Urinary bladder (tissue), 4 donors: ENCODE data around the gene GABRB1. TPM values are rescaled to one million over a fixed set of nuclear protein-coding genes. Genes with fewer than 3 reads are reported as not detected.
"Not testable (repeated sequence)": the region's sequence is repeated elsewhere in the genome, so short reads cannot be mapped to it uniquely, and the experiment has no call there.

Source experiments
- DNase-seq: peaks from one replicate; pipeline ENCODE4 v3.0.0-alpha.2; 2015; ENCODE audit errors: extremely low spot score
- H3K27ac ChIP-seq: one replicate; pipeline ENCODE4 v1.5.1; 2013; ENCODE audit warnings: low read depth, mild to moderate bottlenecking, moderate library complexity
- H3K36me3 ChIP-seq: one replicate; pipeline ENCODE4 v1.6.1; 2013; ENCODE audit warnings: mild to moderate bottlenecking, moderate library complexity; ENCODE audit not compliant: insufficient read depth
- H3K4me1 ChIP-seq: one replicate; pipeline ENCODE4 v1.6.1; 2013; ENCODE audit warnings: mild to moderate bottlenecking, moderate library complexity; ENCODE audit not compliant: insufficient read depth
- H3K4me3 ChIP-seq: one replicate; pipeline ENCODE4 v1.5.1; 2013; ENCODE audit warnings: low read depth, low read length
- WGBS: extraction: QIAGEN DNeasy Blood & Tissue Kit; methylation state at CpG from one replicate; pipeline ENCODE4 v1.1.7; 2013; 5-methylcytosine and 5-hydroxymethylcytosine counted together
- polyA plus RNA-seq: library from polyadenylated mRNA; stranded (reverse); fragments of 200-250 nt; gene quantifications from one replicate; pipeline ENCODE4 v1.2.3, GENCODE V29; 2013
- total RNA-seq: library from RNA; depleted of rRNA; stranded (reverse); fragments of >200 nt; gene quantifications from one replicate; pipeline ENCODE4 v1.2.3, GENCODE V29; 2014
- donor health status: healthy with polysubstance abuse.
- donor health status: healthy.

GABRB1 gene
- total and polyA plus RNA-seq, 2 donors, result 0.79 TPM; not detected in 1

GRCh38 chr4:47274901-47275300 lies 243.5 kb downstream of the GABRB1 start:
- DNase-seq, result no peak
- 48% methylated on average over 2 of the region's 2 CpGs for WGBS

GRCh38 chr4:47275595-47275994 lies 244.2 kb downstream of the GABRB1 start:
- no peak for DNase-seq
- WGBS, result 59% methylated on average over 2 of the region's 2 CpGs
- H3K4me1 ChIP-seq, result no peaks in the 10 kb centered on the region
- H3K36me3 ChIP-seq, result no peaks in the 10 kb centered on the region
- H3K27ac ChIP-seq, result no peak overlapping the region
- H3K4me3 ChIP-seq, result no peak overlapping the region

More at GRCh38 chr4:47274901-47275300, 243.5 kb downstream of the GABRB1 start:
- no peaks in the 10 kb centered on the region for H3K4me1 ChIP-seq
- no peak overlapping the region for H3K4me3 ChIP-seq
- no peaks in the 10 kb centered on the region for H3K36me3 ChIP-seq
- H3K27ac ChIP-seq, result no peak overlapping the region

DNA sequence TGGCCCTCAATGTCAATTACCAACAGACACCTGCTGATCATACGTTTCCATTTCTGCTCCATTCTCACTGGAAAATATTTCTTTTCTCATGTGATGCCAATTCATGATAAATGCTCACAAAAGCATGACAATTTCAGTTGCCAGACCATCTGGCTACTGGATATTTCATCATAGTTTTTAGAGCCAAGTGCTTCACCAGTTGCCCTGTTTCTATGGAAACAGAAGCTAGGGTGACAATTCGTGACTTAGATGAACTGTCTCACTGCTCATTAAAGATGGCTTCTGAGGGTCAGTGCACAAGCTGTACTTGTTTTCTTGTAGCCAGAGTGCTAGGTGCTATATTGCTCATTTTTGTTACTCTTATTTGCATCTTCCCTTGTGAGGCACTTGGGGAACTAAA lies 247.3 kb downstream of the GABRB1 start:
- Histone ChIP-seq H3K4me1 (no peaks in the 10 kb centered on the region), H3K4me3 (no peak overlapping the region), H3K27ac (no peak overlapping the region), H3K36me3 (no peaks in the 10 kb centered on the region)
- DNase-seq, result no peak
- 56% methylated on average over 2 of the region's 2 CpGs for WGBS

DNA sequence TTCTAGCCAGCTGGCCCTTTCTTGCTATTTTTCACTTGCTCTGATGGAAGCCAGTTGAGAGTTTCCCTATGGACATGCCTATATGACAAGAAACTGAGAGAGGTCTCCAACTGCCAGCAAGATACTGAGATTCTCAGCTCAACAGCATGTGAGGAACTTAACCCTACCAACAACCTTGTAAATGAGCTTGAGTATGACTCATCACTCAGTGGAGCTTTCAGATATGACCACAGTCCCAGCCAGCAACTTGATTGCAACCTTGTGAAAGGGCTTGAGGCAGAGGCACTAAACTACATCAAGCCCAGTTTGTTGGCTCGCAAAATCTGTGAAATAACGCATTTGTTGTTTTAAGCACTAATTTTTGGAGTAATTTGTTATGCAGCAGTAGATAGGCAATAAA lies 256.4 kb downstream of the GABRB1 start:
- WGBS, result 44% methylated on average over 2 of the region's 2 CpGs
- no peaks in the 10 kb centered on the region for H3K4me1 ChIP-seq
- H3K36me3 ChIP-seq, result no peaks in the 10 kb centered on the region
- DNase-seq, result no peak
- no peak overlapping the region for H3K4me3 ChIP-seq
- H3K27ac ChIP-seq, result no peak overlapping the region

GRCh38 chr4:47289805-47290204 lies 258.4 kb downstream of the GABRB1 start:
- Histone ChIP-seq H3K4me3 (no peak overlapping the region), H3K4me1 (no peaks in the 10 kb centered on the region), H3K36me3 (no peaks in the 10 kb centered on the region), H3K27ac (no peak overlapping the region)
- DNase-seq, result no peak

DNA sequence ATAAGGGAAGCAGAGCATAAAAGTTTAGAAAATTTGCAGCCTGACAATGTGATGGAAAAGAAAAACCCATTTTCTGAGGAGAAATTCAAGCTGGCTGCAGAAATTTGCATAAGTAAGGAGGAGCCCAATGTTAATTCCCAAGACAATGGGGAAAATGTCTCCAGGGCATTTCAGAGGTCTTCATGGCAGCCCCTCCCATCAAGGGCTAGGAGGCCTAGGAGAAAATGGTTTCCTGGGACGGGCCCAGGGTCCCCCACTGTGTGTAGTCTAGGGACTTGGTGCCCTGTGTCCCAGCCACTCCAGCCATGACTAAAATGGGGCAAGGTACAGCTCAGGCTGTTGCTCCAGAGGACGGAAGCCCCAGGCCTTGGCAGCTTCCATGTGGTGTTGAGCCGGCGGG lies 259.5 kb downstream of the GABRB1 start:
- 78% methylated on average over 4 of the region's 4 CpGs for WGBS
- not testable (repeated sequence) for H3K4me3 ChIP-seq, DNase-seq, H3K4me1 ChIP-seq, H3K36me3 ChIP-seq, H3K27ac ChIP-seq

GRCh38 chr4:47309165-47309564 lies 277.8 kb downstream of the GABRB1 start:
- no peaks in the 10 kb centered on the region for H3K4me1 ChIP-seq
- H3K4me3 ChIP-seq, result no peak overlapping the region
- no peaks in the 10 kb centered on the region for H3K36me3 ChIP-seq
- DNase-seq, result no peak
- H3K27ac ChIP-seq, result no peak overlapping the region

GRCh38 chr4:47312170-47312569 lies 280.8 kb downstream of the GABRB1 start:
- Histone ChIP-seq H3K27ac (no peak overlapping the region), H3K36me3 (no peaks in the 10 kb centered on the region), H3K4me1 (no peaks in the 10 kb centered on the region), H3K4me3 (no peak overlapping the region)
- no peak for DNase-seq
- 76% methylated on average over 2 of the region's 2 CpGs for WGBS

DNA sequence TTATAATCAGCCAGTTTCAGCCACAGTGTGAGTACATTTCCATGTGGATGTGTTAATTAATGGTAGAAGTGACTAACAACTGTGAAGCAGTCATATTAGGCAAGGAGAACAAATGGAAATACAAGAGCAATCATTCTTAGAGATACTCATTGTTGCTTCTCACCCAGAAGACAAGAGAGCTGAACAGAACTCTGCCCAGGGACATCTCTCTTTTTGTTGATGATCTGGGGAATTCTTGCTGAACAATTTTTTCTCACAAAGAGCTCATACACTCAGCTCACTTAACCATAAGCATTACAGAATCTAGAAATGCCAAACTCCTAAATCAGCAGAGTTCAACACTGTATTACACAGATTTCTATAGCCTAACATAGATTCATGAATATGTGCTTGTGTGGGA lies 282.0 kb downstream of the GABRB1 start:
- no peak for DNase-seq

GRCh38 chr4:47315346-47315745 lies 284.0 kb downstream of the GABRB1 start:
- no peaks in the 10 kb centered on the region for H3K4me1 ChIP-seq
- no peak overlapping the region for H3K4me3 ChIP-seq
- no peak overlapping the region for H3K27ac ChIP-seq
- DNase-seq, result no peak
- no peaks in the 10 kb centered on the region for H3K36me3 ChIP-seq

More for the DNA sequence above, 282.0 kb downstream of the GABRB1 start:
- Histone ChIP-seq H3K27ac (no peak overlapping the region), H3K4me3 (no peak overlapping the region), H3K4me1 (no peaks in the 10 kb centered on the region), H3K36me3 (no peaks in the 10 kb centered on the region)

- DNase-seq, result no peak
- Histone ChIP-seq H3K4me1 (no peaks in the 10 kb centered on the region), H3K27ac (no peak overlapping the region), H3K4me3 (no peak overlapping the region), H3K36me3 (no peaks in the 10 kb centered on the region)
- WGBS, result 81% methylated on average over 3 of the region's 3 CpGs
Observed at GRCh38 chr4:47326025-47326424, 294.7 kb downstream of the GABRB1 start.

GRCh38 chr4:47330866-47331265 lies 299.5 kb downstream of the GABRB1 start:
- H3K27ac ChIP-seq, result no peak overlapping the region
- no peak overlapping the region for H3K4me3 ChIP-seq
- no peaks in the 10 kb centered on the region for H3K4me1 ChIP-seq
- DNase-seq, result no peak
- no peaks in the 10 kb centered on the region for H3K36me3 ChIP-seq

DNA sequence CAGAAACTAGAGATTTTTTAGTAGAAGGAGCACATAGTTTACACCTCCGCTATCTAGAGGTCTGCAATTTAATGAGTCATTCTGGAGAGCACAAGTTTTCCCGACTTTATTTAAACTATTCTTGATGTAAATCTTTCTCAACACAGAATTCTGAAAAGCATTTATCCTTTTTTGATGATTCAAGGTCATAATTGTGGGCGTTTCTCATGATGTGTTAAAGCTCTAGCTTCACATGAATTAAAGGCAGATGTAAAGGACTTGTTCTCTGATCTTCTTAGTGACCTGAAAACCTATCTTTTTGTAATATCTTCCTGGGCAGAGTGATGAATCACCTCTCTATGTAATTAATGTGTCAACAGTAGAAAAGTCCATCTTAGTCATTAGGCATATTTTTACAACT lies 303.3 kb downstream of the GABRB1 start:
- Histone ChIP-seq H3K4me3 (no peak overlapping the region), H3K27ac (no peak overlapping the region), H3K36me3 (no peaks in the 10 kb centered on the region), H3K4me1 (no peaks in the 10 kb centered on the region)
- DNase-seq, result no peak
- 56% methylated on average over 3 of the region's 3 CpGs for WGBS

GRCh38 chr4:47337893-47338292 lies 306.5 kb downstream of the GABRB1 start:
- no peak for DNase-seq
- WGBS, result 90% methylated on average over 2 of the region's 2 CpGs

DNA sequence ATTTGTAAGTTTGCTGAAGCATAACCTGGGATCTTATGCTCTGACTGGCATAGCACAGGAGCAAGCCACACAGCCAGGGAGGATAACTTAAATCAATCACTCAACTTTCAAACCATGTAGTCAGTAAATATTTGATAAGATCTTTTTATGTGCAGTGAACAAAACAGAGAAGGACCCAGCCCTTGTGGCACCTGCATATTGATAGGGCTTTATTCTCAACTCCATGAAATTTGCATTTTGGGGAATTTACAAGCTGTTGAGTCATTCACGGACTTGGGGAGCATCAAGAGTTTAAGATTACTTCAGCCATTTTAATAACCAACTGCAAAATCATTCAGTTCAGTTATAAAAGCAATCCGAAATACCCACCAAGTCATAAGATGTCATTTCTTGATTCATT lies 309.5 kb downstream of the GABRB1 start:
- no peaks in the 10 kb centered on the region for H3K36me3 ChIP-seq
- no peak for DNase-seq
- no peak overlapping the region for H3K27ac ChIP-seq

More at GRCh38 chr4:47337893-47338292, 306.5 kb downstream of the GABRB1 start:
- Histone ChIP-seq H3K4me3 (no peak overlapping the region), H3K36me3 (no peaks in the 10 kb centered on the region), H3K4me1 (no peaks in the 10 kb centered on the region), H3K27ac (no peak overlapping the region)

More for the DNA sequence above, 309.5 kb downstream of the GABRB1 start:
- Histone ChIP-seq H3K4me1 (no peaks in the 10 kb centered on the region), H3K4me3 (no peak overlapping the region)
- 73% methylated on average over 2 of the region's 2 CpGs for WGBS
